ENCODE results near the gene ANKRD39.

Gene ANKRD39

DNA sequence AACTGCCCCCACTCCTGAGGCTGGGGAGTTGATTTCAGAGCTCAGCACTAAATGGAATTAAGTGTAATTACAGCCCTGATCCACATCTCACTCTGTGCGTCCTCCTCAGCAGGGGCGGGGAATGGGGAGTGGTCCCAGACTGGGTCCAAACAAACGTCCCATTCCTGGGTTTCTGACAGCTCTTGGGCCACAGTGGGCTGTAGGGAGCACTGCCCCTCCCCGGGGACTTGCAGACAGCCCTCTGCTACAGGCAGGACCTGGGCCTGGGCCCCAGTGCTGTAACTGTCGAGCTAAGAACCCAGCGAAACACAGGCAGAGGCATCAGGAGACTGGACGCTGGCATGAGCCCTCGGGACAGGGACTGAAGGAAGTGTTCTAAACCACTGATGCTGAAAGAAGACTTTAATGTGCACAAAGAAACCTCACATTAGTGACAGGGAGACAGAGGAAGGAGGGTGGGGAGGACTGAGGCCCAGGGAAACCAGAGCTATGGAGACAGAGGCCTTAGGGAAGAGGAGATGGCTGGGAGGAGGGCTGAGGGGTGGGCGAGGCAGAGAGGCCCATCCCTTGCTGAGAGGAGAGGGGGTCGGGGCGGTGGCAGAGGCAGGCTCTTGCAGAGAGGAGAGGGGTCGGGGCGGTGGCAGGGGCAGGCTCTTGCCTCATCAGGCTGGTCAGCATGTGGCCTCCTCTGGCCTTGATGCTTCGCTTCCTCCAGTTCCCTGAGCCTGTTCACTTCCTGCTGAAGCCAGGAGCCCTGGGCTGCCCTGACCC, 17.9 kb upstream of the ANKRD39 start:
- DNase-seq = peak in 4 of 42 donors; percentile 26 to 47 (median 45)
- intact Hi-C loops (cut with DNase I) = no loop called here

DNA sequence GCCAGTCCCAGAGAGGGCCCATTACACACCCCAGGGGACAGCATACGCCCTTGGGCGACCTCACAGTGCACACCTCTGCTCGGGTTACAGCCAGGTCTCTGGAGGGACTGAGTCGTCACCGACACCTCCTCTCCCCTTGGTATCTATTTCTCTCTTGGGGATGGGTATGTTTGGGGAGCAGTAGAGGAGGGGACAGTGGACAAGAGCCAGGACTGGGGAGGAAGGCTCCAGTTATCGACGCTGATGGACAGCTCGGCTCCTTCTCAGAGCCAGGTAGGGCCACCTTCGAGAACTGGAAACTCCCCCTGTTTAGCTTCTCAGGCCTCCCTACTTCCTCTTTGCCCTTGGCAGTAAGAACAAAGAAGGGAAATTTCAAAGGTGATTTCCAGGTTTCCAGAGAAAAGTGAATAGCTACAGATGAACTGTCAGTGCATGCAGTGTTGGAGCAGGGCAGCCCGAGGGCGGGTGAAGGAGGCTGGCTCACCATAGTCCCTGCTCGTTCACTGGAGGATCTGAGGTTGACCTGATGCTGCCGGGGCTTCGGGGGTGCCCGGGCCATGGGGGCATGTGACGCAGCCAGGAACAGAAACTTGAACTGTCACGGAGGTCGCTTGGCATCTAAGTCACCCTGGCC, 16.5 kb upstream of the ANKRD39 start:
- intact Hi-C loops (cut with DNase I) = no loop called here
- peak in 2 of 42 donors; percentile 3 to 23 for DNase-seq

DNA sequence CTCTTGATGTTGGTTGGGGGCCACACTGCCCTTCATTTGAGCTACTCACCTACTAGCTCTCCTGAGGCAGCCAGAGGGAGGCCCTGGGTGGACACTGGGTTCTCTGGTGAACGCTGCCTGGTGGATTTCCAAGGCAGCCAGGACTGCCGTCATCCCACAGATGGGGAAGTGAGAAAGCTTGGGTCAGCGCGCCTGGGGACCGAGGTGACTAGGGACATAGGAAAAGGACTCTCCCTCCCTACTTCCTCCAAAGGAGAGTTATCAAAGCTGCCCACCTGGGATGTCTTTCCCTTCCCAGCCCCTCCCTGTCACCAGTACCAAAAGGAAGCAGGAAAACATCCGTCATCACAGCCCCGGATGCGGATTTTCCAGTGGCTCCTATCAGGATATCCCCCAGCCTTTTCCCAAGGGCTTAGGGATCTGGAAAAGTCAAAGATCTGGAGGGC, 15.9 kb upstream of the ANKRD39 start:
- peak in 26 of 42 donors; percentile 28 to 82 (median 58) for DNase-seq
- intact Hi-C loops (cut with DNase I) = no loop called here

DNA sequence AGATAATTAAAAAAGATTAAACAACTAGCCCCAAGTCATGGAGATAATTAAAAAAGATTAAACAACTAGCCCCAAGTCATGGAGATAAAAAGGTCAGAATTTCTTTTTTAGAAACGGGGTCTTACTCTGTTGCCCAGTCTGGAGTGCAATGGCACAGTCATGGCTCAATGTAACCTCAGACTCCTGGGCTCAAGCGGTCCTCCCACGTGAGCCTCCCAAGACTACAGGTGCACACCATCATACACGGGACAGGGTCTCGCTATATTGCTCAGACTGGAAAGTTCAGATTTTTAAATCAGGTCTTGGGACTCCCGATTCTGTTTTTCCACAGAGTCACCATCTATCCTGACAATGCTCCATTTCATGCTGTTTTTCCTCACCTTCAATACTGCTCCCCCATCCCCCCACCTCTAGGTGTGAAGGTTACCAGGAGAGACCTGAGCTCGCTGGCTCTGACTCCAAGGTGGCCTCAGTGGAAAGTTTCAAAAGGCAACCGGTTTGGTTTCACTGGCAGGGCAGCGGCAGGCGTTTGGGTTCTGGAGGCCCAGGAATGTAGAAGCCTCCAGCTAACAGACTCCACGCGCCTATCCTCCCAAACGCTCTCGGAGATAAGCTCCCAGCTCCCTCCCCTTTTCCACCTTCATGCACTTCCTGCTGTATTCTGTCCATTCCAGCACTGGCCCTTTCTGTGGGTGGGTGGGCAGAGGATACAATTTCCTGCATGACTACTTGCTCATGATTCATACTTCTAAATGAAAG, 15.0 kb upstream of the ANKRD39 start:
- peak in 1 of 42 donors; percentile 8 for DNase-seq
- intact Hi-C loops (cut with DNase I) = no loop called here

DNA sequence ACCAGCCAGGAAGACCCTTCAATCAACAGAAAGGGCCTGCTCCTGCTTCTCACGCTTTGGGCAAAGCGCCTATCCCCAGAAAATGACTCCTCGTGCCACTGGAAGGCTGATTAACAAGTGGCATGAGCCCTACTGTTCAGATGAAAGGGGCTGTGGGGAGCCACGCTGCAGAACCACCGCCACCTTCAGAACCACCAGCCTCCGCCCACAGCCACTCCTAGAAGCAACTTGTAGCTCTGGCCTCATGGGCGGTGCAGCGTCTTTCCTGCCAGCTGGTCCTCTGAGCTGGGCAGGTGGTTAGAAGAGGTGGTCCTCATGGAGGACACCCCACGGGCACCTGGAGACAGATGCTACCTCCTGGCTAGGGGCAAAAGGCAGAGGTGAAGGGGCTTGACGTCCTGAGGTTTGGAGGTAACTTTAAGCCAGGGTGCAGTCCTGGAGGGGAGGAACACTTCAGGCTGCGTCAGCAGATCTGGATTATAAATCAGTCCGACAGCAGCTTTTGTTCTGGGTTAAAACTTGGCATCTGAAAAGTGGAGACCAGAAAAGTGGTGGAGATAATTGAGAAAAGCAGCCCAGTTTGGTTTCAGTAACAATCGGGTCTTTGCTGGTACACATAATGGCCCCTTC, 12.9 kb upstream of the ANKRD39 start:
- intact Hi-C loops (cut with DNase I) = no loop called here
- peak in 23 of 42 donors; percentile 23 to 76 (median 51) for DNase-seq

DNA sequence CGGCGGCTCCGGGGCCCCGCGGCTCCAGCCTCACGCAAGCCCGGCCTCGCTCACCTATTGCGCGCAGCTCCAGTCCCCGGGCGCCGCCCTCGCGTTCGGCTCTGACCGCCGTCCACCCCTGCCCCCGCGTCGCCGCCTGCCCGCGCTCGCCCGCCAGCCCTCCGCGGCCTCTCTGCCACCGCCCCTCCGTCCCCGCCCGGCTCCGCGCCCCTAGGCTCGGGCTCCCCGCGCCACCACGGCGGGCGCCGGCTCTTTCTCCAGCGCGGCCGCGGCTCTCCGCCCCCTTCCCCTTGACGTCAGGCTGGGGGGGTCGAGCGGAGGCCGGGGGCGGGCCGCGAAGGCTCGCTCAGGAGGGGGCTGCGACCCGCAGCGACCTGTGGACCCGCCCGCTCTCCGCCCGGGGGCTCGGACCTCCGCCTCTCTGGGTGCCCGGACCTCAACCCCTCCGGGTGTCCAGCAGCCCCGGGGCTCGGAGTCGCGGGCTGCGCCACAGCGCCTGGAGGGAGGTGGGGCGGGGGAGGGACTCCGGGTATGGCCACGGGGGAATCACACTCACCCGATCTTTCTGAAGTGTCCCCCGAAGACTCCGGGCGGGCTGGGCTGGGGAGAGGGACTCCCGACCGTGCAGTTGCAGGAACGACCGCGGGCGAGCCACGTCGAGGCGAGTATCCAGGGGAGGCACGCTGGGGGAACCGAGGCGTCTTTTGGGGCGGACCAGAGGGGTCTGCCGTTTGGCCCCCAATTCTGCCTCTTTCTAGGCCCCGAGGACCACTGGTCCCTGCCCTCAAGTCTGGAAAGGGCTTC, 12.2 kb upstream of the ANKRD39 start, which contains the start of gene SEMA4C:
SEMA4C (minus strand) TSS at position 259 of the 804 bp plus-strand sequence. CDS start 2,194 bp downstream, outside the sequence.
- intact Hi-C loops (cut with DNase I) = no loop called here
- DNase-seq = peak in 40 of 42 donors; percentile 48 to 92 (median 83)

DNA sequence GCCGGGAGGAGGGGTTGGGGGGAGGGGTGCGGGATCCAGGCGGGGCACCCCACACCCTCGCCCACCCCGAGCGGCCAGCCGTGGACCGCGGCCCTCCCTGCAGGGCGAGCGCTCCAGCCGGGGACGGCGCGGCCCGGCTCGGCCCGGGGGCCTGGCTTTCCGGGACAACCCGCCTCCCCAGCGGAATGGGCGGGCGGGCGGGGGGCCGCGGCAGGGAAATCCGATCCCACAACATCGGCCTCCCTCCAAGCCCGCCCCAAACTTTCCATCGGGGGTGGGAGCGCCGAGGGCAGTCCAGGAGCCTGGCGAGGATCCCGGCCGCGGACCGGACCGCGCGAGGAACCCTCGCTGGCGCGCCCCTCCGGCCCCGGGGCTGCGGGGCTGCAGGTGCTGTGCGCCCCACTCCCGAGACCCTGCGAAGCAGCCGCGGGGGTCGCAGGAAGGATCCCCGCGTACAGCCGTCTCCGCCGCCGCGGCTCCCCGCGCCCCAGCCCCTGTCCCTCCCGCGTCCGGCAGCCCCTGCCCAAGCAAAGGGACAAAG, 11.5 kb upstream of the ANKRD39 start:
- peak in 39 of 42 donors; percentile 58 to 90 (median 74) for DNase-seq
- intact Hi-C loops (cut with DNase I) = no loop called here

DNA sequence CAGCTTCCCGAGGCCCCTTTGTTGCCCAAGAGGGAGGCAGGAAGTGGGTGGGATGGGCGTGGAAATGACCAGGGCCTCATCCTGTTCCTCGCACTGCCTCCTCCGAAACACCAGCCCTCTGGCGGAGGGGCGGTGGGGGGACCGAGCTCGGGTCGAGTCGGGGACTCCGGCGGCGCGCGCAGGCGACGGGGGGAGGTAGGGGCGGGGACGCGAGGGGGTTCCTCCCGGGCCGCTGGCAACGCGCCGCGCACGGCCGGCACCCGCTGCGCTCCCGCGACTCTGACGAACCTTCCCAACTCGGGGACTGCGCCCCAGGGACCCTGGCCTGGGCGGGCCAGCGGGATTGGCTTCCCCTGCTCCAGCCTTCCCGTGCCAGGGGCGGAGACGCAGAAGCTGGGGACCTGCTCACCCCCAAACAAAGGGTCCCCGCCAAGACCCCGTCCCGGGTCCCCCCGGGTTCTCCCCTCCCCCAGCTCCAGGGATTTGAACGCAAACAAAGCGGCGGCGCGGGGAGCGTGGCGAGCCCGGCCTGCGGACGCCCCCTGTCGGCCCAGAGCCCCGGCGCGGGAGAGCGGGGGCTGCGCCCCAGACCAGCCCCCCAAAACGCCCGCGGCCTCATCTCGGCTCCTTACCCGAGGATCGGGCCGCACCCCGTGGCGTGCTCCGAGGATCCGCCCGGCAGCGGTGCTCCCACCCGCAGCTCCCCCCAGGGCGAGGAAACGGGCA, 10.9 kb upstream of the ANKRD39 start:
- peak in 41 of 42 donors; percentile 63 to 88 (median 79) for DNase-seq
- intact Hi-C loops (cut with DNase I) = no loop called here

DNA sequence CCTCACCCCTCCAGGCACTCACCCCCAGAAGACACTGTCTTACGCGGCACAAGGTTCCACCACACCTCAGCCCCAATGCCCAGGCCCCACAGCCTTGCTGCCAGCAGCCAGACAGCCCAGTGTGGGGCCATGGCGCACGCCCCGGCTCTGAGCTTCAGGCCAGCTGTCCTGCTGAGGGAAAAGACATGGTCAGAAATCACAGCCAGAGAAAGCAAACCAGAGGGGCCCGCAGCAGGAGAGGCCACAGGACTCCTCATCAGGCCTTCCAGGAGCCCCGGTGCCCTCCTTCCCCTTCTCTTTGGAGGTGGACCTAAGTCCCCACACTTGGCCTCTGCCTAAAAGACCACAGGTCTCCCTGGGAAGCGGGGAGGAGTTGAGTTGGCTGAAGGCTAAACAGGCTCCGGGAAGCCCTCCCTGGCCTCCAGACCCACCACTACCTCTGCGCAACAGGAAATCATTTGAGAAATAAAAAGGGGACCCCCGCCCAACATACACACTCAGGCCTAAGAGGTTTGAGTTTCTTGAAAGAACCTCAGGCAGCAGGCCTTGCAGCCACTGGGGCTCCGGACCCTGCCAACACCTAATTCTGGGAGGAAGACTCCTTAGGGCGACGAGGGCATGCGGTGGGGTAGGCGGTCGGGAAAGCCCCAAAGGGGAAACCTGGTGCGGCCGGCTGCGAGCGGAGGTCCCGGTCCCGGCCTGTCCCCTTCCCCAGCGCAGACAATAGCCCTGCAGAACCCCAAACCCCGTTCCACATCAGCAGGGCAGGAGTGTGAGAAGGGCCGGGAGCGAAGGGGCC, 10.1 kb upstream of the ANKRD39 start:
- DNase-seq = peak in 7 of 42 donors; percentile 37 to 50 (median 39)
- intact Hi-C loops (cut with DNase I) = no loop called here

DNA sequence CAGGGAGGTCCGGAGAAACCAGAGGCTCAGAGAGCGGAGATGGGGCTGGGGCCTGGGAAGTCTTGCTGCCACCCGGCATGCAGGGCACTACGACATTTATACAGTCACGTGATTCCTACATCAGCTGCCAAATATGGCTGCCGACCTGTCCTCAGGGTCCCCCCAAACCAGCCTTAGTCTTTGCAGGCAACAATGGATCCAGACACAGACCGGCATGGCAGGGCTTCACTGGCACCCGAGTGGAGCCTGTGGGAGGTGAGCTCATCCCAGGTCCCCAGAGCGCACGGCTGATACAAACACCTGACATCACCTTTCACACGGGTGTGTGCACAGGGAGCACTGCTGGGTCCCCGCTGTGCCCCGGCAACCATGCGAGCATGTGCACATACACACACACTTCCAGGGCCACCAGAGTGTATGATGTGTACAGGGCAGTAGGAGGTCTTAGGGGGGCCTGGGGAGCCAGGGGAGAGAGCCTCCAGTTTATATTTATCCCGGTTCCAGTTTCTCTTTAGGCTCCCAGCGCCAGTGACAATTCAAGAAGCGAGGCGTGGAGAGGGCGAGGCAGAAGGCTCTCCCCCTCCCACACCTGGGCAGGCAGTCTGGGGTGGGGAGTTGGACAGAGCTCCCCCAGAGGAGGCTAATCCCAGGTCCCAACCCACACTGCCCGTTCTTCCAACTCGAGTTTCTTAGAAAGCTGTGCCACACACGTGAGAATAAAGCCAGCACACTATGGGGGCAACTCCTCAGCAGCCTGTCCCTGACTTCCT, 9.4 kb upstream of the ANKRD39 start:
- intact Hi-C loops (cut with DNase I) = no loop called here
- DNase-seq = peak in 9 of 42 donors; percentile 32 to 64 (median 51)

DNA sequence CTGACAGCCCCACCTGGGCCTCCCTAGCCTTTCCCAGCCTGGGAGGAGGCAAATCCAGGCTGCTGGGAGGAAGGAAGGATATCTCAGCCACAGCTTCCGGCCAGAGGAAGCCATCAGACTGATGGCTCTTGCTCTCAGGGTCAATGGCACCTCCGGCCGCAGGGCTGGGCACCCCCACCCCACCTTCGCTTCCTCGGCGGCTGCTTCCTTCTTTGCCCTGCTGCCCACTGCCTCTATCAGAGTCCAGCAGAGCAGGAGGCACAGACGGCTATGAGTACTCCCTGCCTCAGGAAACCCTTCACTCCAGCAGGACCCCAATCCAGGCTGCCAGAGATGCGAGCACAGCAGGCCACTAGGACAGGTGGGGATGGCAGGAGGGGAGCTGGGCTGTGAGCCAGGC, 8.8 kb upstream of the ANKRD39 start:
- peak in 1 of 42 donors; percentile 5 for DNase-seq
- intact Hi-C loops (cut with DNase I) = no loop called here

DNA sequence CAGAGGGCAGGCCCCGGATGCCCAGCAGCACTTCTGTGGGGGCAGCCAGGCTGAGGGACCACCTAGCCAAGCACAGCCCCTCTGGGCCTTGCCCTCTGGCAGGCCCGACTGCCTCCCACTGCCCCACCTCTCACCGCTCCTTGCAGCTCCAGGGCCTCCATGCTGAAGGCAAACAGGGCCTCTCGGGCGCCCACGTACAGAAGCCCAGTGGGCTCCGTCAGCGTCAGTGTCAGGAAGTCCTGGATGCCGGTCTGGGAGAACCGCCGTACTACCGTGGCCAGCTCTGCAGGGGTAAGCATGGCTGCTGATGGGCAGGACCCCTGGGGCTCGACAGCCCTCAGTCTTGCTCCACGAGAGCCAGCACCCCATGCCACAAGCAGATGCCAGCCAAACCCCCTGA, 8.3 kb upstream of the ANKRD39 start:
- peak in 1 of 42 donors; percentile 1 for DNase-seq
- intact Hi-C loops (cut with DNase I) = no loop called here

DNA sequence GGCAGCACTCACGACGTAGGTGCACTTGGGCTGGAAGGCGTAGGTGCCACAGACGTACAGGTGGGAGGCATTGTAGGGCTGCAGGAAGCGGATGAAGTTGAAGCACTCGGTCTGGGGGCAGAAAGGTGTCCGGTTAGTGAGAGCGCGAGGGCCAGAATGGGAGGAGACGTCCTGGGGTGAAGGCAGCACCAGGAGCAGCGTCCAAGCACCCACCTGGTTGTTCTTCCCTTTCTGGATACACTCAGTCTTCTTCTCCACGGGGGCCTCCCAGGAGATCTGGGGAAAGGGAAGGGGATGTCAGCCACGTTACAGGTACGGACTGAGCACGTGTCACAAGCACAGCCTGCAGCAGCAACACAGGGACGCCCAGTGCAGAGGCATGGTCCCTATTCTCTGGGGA, 7.8 kb upstream of the ANKRD39 start:
- intact Hi-C loops (cut with DNase I) = no loop called here
- DNase-seq = peak in 1 of 42 donors; percentile 0

DNA sequence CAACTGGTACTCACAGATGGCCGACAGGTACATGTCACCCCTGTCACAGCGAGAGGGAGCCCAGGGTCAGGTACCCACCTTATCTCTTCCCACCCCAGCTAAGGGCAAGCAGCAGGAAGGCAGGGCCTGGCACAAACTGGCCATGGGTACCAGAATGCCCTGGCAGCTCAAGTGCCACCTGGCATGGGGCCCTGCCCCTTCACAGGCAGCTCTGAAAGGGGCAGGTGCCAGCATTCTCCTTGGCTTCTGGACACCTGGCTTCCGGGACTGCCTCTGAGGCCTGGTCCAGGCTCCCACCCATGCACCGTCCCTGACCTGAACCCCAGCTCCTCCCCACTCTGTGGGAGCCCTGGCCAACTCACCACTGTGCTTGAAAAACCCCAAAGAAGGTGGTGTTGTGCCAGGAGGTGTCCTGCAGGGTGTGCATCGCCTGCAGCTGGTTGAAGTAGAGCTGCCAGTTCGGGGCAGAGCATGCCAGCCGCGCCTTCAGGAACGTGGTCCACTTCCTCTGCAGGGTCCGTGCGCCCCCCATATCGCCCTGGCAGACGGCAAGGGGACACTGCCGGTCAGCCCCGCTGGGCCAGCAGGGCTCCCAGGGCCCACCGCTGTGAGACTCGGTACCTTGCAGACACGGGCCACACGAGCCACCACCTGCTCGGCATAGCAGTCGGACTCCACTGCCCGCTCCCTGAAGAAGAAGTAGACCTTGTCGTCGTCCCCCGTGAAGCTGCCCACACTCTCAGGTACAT, 6.7 kb upstream of the ANKRD39 start:
- intact Hi-C loops (cut with DNase I) = no loop called here
- peak in 1 of 42 donors; percentile 0 for DNase-seq

All from head of caudate nucleus (tissue), 42 donors.